Hepatocyte (in vitro differentiated cells): ENCODE data around the gene ARHGAP15.

Experiments used
- CTCF ChIP-seq: fragments of 200-600 bp; sonication (generic); IDR thresholded peaks from 2 replicates; pipeline ENCODE4 v1.5.1; 2016; ENCODE audit warnings: antibody characterized with exemption, mild to moderate bottlenecking; ENCODE audit not compliant: poor library complexity
- EZH2 ChIP-seq: fragments of 200-600 bp; sonication (generic); IDR thresholded peaks from 2 replicates; pipeline ENCODE4 v1.6.1; 2016; ENCODE audit warnings: antibody characterized with exemption, mild to moderate bottlenecking, borderline replicate concordance
- EZH2phosphoT487 ChIP-seq: fragments of 200-600 bp; sonication (generic); IDR thresholded peaks from one replicate; pipeline ENCODE4 v1.6.1; 2018; ENCODE audit warnings: antibody characterized with exemption, mild to moderate bottlenecking, low read depth, moderate library complexity; ENCODE audit not compliant: unreplicated experiment, severe bottlenecking

GRCh38 chr2:143741205-143741604 is 612.0 kb downstream of the ARHGAP15 start:
- TF ChIP-seq CTCF (no peak), EZH2 (no peak), EZH2phosphoT487 (no peak)
